A673 (cell line): Measurements from ENCODE around the gene NCAPD3. TPM values are rescaled to one million over a fixed set of nuclear protein-coding genes. Genes with fewer than 3 reads are reported as not detected.

Experiments used
- BruUV-seq: library from RNA; stranded (reverse); fragments of 400-500 nt; replicated peaks from 2 replicates; lab custom pipeline; 2021; lab: Mats Ljungman, UMichigan
- CTCF ChIA-PET: fragments of 300-600 bp; sonication (Branson Sonifier 250); formaldehyde crosslinking; loops from one replicate; lab custom pipeline; 2022; ENCODE audit warnings: antibody characterized with exemption; lab: Charles Lee
- POLR2A ChIA-PET: fragments of 300-600 bp; sonication (Branson Sonifier 250); formaldehyde crosslinking; loops from one replicate; lab custom pipeline; 2022; ENCODE audit warnings: antibody characterized with exemption; ENCODE audit not compliant: low non-redundant PET; lab: Charles Lee
- DNase-seq: peaks from one replicate; pipeline ENCODE4 v3.0.0-alpha.2; 2015; ENCODE audit warnings: low spot score
- H3K27ac ChIP-seq: fragments of 200-600 bp; sonication (generic); 2 replicates; pipeline ENCODE4 v1.5.1; 2016; ENCODE audit warnings: mixed run types, low read depth, mild to moderate bottlenecking, mixed read lengths, antibody characterized with exemption, low read length; ENCODE audit not compliant: poor library complexity, severe bottlenecking
- H3K27me3 ChIP-seq: fragments of 200-600 bp; sonication (generic); replicated peaks from 2 replicates; pipeline ENCODE4 v1.6.1; 2017; ENCODE audit warnings: mixed run types, low read depth, mild to moderate bottlenecking, mixed read lengths, antibody characterized with exemption, low read length; ENCODE audit not compliant: insufficient read depth, poor library complexity
- H3K36me3 ChIP-seq: fragments of 200-600 bp; sonication (generic); 2 replicates; pipeline ENCODE4 v1.6.1; 2016; ENCODE audit warnings: mixed run types, mild to moderate bottlenecking, mixed read lengths, antibody characterized with exemption, low read length; ENCODE audit not compliant: insufficient read depth, poor library complexity, severe bottlenecking
- H3K4me1 ChIP-seq: fragments of 200-600 bp; sonication (generic); 2 replicates; pipeline ENCODE4 v1.6.1; 2017; ENCODE audit warnings: mixed run types, mild to moderate bottlenecking, mixed read lengths, antibody characterized with exemption, low read length; ENCODE audit not compliant: insufficient read depth, poor library complexity, severe bottlenecking
- H3K4me3 ChIP-seq: fragments of 200-600 bp; sonication (generic); 2 replicates; pipeline ENCODE4 v1.5.1; 2016; ENCODE audit warnings: low read depth, mixed run types, mild to moderate bottlenecking, mixed read lengths, low read length; ENCODE audit not compliant: poor library complexity, severe bottlenecking
- H3K9me3 ChIP-seq: fragments of 200-600 bp; sonication (generic); 2 replicates; pipeline ENCODE4 v1.6.1; 2016; ENCODE audit warnings: mixed run types, low read depth, mild to moderate bottlenecking, mixed read lengths, antibody characterized with exemption, low read length; ENCODE audit not compliant: poor library complexity, severe bottlenecking
- EZH2 ChIP-seq: fragments of 200-600 bp; sonication (generic); IDR thresholded peaks from 2 replicates; pipeline ENCODE4 v1.6.1; 2017; ENCODE audit warnings: borderline replicate concordance, low read depth, mild to moderate bottlenecking, mixed read lengths, antibody characterized with exemption, low read length; ENCODE audit not compliant: poor library complexity, severe bottlenecking
- intact Hi-C: fragments of 100-400 bp; cut with micrococcal nuclease; formaldehyde crosslinking; loops from one replicate; pipeline ENCODE4 v1.10.0; 2022; ENCODE audit not compliant: unreplicated experiment
- total RNA-seq: library from RNA; stranded (reverse); gene quantifications from 2 replicates; pipeline ENCODE4 v1.2.3, GENCODE V29; 2021
- TF ChIP-seq, protein P1 (sequence below): fragments of 300-800, 200-600 bp; sonication (generic); conservative IDR thresholded peaks from 2 replicates; pipeline ENCODE4 v1.5.1; 2017; ENCODE audit warnings: low read depth, mild to moderate bottlenecking, antibody characterized with exemption, low read length, moderate library complexity, mixed read lengths

NCAPD3 gene
- total RNA-seq, 1 experiment from 2014 or later = 127 TPM

DNA sequence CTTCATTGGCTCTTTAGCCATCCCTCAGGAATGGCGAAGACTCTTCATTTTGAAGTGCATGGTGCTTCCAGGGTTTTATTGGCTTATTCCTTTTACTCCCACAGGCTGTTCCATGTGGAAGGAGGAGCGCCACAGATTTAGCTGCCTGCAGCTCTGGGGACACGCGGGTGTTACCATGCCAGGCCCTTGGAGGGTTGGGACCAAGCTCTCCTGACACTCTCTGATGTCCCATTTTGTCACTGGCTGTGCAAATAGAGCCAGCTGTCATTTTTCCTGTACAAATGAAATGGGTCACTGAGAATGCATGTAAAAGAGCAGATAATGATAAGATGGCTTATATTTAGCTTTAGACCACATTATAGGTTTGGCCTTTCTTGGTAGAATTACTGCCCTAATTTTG, 20.1 kb upstream of the NCAPD3 start:
- no peaks in the 10 kb centered on the region for H3K9me3 ChIP-seq
- H3K4me1 ChIP-seq = no peaks in the 10 kb centered on the region
- H3K27me3 ChIP-seq = no peaks in the 10 kb centered on the region
- no peak for TF ChIP-seq EZH2
- TF ChIP-seq, protein P1, sequence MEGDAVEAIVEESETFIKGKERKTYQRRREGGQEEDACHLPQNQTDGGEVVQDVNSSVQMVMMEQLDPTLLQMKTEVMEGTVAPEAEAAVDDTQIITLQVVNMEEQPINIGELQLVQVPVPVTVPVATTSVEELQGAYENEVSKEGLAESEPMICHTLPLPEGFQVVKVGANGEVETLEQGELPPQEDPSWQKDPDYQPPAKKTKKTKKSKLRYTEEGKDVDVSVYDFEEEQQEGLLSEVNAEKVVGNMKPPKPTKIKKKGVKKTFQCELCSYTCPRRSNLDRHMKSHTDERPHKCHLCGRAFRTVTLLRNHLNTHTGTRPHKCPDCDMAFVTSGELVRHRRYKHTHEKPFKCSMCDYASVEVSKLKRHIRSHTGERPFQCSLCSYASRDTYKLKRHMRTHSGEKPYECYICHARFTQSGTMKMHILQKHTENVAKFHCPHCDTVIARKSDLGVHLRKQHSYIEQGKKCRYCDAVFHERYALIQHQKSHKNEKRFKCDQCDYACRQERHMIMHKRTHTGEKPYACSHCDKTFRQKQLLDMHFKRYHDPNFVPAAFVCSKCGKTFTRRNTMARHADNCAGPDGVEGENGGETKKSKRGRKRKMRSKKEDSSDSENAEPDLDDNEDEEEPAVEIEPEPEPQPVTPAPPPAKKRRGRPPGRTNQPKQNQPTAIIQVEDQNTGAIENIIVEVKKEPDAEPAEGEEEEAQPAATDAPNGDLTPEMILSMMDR = no peak
- no peak overlapping the region for H3K27ac ChIP-seq
- no TSS peak for BruUV-seq
- H3K4me3 ChIP-seq = no peak overlapping the region
- peaks cover 48% of the 10 kb centered on the region for H3K36me3 ChIP-seq
- POLR2A ChIA-PET = no interaction called here
- CTCF ChIA-PET = interaction anchor here (0.6 kb wide), 1 partner anchor 317 kb away, joined by 4 read pairs; no protein-coding TSS in a partner anchor
- intact Hi-C loops = no loop called here
- DNase-seq = no peak

DNA sequence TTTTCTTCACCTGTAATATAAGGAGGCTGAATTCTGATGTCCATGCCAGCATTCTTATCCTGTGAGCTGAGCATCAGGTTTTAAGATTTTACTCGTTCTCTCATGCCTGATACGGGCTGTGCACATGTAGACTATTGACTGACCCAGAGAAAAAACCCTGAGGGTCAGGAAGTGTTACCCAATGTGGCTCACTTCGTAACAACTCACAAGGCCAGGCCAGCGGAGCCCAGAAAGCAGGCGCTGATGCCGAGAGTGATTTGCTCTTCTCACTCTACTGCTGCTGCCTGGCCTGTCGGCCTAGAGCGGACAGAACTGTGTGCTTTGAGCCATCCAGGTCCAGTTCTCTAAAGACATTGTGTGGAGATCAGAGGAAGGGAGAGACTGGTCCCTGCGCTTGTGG, 18.6 kb upstream of the NCAPD3 start:
- H3K4me1 ChIP-seq = no peaks in the 10 kb centered on the region
- peaks cover 33% of the 10 kb centered on the region for H3K36me3 ChIP-seq
- no peak for DNase-seq
- H3K27ac ChIP-seq = no peak overlapping the region
- POLR2A ChIA-PET = no interaction called here
- no peak overlapping the region for H3K4me3 ChIP-seq
- no TSS peak for BruUV-seq
- no peaks in the 10 kb centered on the region for H3K27me3 ChIP-seq
- no peaks in the 10 kb centered on the region for H3K9me3 ChIP-seq
- intact Hi-C loops = no loop called here
- CTCF ChIA-PET = no interaction called here
- no peak for TF ChIP-seq EZH2
- TF ChIP-seq, protein P1 = no peak

DNA sequence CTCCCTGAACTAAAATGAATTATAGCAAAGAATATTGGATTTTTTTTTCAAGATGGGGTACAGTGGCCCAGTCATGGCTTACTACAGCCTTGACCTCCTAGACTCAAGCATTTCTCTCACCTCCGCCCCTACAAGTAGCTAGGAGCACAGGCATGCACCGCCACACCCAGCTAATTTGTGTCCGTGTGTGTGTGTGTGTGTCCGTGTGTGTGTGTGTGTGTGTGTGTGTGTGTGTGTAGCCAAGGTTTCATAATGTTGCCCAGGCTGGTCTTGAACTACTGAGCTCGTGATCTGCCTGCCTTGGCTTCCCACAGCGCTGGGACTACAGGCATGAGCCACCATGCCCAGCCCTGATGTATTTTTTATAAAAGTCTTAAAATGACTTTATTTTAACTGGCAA, 16.8 kb upstream of the NCAPD3 start:
- no peak for DNase-seq
- BruUV-seq = no TSS peak
- intact Hi-C loops = no loop called here
- ChIA-PET CTCF (no interaction called here), POLR2A (no interaction called here)
- TF ChIP-seq EZH2 = no peak
- TF ChIP-seq, protein P1 = no peak
- H3K36me3 ChIP-seq = peaks cover 30% of the 10 kb centered on the region
- no peak overlapping the region for H3K27ac ChIP-seq
- H3K4me3 ChIP-seq = no peak overlapping the region
- no peaks in the 10 kb centered on the region for H3K27me3 ChIP-seq
- H3K9me3 ChIP-seq = no peaks in the 10 kb centered on the region
- H3K4me1 ChIP-seq = no peaks in the 10 kb centered on the region
